C4-2B (cell line): ENCODE measurements around the gene PLXNA4.

Experiments used
- ZFX ChIP-seq: fragments of 450-650 bp; IDR thresholded peaks from 2 replicates; pipeline ENCODE4 v1.6.1; 2017
- TF ChIP-seq, protein P1 (sequence below): fragments of 450-650 bp; conservative IDR thresholded peaks from 2 replicates; pipeline ENCODE4 v1.5.1; 2017; ENCODE audit warnings: mild to moderate bottlenecking

GRCh38 chr7:132419542-132419941, 156.7 kb downstream of the PLXNA4 start:
- TF ChIP-seq, protein P1, sequence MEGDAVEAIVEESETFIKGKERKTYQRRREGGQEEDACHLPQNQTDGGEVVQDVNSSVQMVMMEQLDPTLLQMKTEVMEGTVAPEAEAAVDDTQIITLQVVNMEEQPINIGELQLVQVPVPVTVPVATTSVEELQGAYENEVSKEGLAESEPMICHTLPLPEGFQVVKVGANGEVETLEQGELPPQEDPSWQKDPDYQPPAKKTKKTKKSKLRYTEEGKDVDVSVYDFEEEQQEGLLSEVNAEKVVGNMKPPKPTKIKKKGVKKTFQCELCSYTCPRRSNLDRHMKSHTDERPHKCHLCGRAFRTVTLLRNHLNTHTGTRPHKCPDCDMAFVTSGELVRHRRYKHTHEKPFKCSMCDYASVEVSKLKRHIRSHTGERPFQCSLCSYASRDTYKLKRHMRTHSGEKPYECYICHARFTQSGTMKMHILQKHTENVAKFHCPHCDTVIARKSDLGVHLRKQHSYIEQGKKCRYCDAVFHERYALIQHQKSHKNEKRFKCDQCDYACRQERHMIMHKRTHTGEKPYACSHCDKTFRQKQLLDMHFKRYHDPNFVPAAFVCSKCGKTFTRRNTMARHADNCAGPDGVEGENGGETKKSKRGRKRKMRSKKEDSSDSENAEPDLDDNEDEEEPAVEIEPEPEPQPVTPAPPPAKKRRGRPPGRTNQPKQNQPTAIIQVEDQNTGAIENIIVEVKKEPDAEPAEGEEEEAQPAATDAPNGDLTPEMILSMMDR, result no peak
- no peak for TF ChIP-seq ZFX
